SU-DHL-6 (cell line): ENCODE data around the gene XIRP2.

Experiments
- H2AFZ ChIP-seq: fragments of 200-600 bp; sonication (generic); 2 replicates; pipeline ENCODE4 v1.6.1; 2014; ENCODE audit warnings: low read depth, mild to moderate bottlenecking, moderate library complexity, mixed read lengths, antibody characterized with exemption, low read length; ENCODE audit not compliant: severe bottlenecking
- H3F3A ChIP-seq: fragments of 200-600 bp; shearing (Covaris generic); 2 replicates; pipeline ENCODE4 v1.6.0; 2016; ENCODE audit warnings: antibody characterized with exemption, mild to moderate bottlenecking; ENCODE audit not compliant: insufficient read depth
- H3K27ac ChIP-seq: fragments of 200-600 bp; sonication (generic); 2 replicates; pipeline ENCODE4 v1.5.1; 2016; ENCODE audit warnings: low read depth, mild to moderate bottlenecking, low read length, moderate library complexity, mixed read lengths
- H3K27me3 ChIP-seq: fragments of 200-600 bp; sonication (generic), shearing (Covaris generic); 2 replicates; pipeline ENCODE4 v1.6.0; 2014; ENCODE audit warnings: mild to moderate bottlenecking, low read length
- H3K36me3 ChIP-seq: fragments of 200-600 bp; sonication (generic); 2 replicates; pipeline ENCODE4 v1.6.1; 2014; ENCODE audit warnings: mild to moderate bottlenecking, low read length, mixed read lengths
- H3K4me2 ChIP-seq: fragments of 300-600, 200-600 bp; shearing (Covaris generic), sonication (generic); 2 replicates; pipeline ENCODE4 v1.6.0; 2014; ENCODE audit warnings: low read length, low read depth, mild to moderate bottlenecking; ENCODE audit not compliant: poor library complexity, severe bottlenecking
- H3K4me3 ChIP-seq: fragments of 200-600 bp; sonication (generic); 2 replicates; pipeline ENCODE4 v1.5.1; 2014; ENCODE audit warnings: antibody characterized with exemption, low read length, mild to moderate bottlenecking, mixed read lengths; ENCODE audit not compliant: insufficient read depth, poor library complexity, severe bottlenecking
- H3K79me2 ChIP-seq: fragments of 200-600 bp; sonication (generic); 2 replicates; pipeline ENCODE4 v1.6.1; 2014; ENCODE audit warnings: mild to moderate bottlenecking, low read length, moderate library complexity; ENCODE audit not compliant: insufficient read depth
- H3K9ac ChIP-seq: fragments of 200-600 bp; sonication (generic); 2 replicates; pipeline ENCODE4 v1.7.0; 2014; ENCODE audit warnings: mild to moderate bottlenecking, low read length
- H3K9me2 ChIP-seq: fragments of 200-600 bp; sonication (generic); replicated peaks from 2 replicates; pipeline ENCODE4 v1.6.1; 2014; ENCODE audit warnings: low read length; ENCODE audit not compliant: insufficient read depth
- H3K9me3 ChIP-seq: fragments of 200-600 bp; sonication (generic); 2 replicates; pipeline ENCODE4 v1.6.1; 2014; ENCODE audit warnings: low read length, mixed read lengths; ENCODE audit not compliant: insufficient read depth
- H4K20me1 ChIP-seq: fragments of 200-600 bp; sonication (generic); 2 replicates; pipeline ENCODE4 v1.6.1; 2014; ENCODE audit warnings: low read depth, mild to moderate bottlenecking, antibody characterized with exemption, low read length, moderate library complexity, mixed read lengths
- CTCF ChIP-seq: fragments of 200-600 bp; sonication (generic); IDR thresholded peaks from one replicate; pipeline ENCODE4 v1.5.1; 2017; ENCODE audit warnings: antibody characterized with exemption, mild to moderate bottlenecking, low read length, moderate library complexity; ENCODE audit not compliant: insufficient read depth, poor library complexity, severe bottlenecking
- EZH2phosphoT487 ChIP-seq: fragments of 200-600 bp; sonication (generic), shearing (Covaris generic); conservative IDR thresholded peaks from 2 replicates; pipeline ENCODE4 v1.6.1; 2018; ENCODE audit warnings: mild to moderate bottlenecking, antibody characterized with exemption, low read length, moderate library complexity, mixed read lengths

Gene XIRP2

DNA sequence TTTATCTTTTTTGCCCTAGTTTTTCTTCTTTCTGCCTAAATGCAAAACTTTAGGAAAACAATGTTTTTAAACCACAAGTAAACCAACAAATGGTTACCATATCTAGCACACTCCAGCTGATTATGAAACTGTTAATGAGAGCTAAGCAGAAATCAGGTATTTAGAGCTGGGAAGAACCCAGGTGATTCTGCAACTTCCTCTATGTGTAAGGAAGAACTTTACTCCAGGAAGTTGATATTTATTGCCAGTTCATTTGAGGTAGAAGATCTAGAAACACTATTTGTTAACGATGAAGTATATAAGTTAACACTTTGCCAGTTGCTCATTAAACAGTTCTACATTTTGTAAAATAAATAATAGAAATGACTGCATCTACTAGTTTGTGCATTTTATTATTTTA, 409.7 kb downstream of the XIRP2 start:
- Histone ChIP-seq H3K27ac (no peak overlapping the region), H3K9ac (no peak overlapping the region), H4K20me1 (no peaks in the 10 kb centered on the region), H3K9me3 (no peaks in the 10 kb centered on the region), H3K79me2 (no peaks in the 10 kb centered on the region), H3K4me2 (no peak overlapping the region), H3K4me3 (no peak overlapping the region), H3K36me3 (no peaks in the 10 kb centered on the region), H3K9me2 (no peaks in the 10 kb centered on the region), H2AFZ (no peak overlapping the region), H3F3A (no peaks in the 10 kb centered on the region), H3K27me3 (no peaks in the 10 kb centered on the region)
- no peak for TF ChIP-seq EZH2phosphoT487
- no peak for TF ChIP-seq CTCF
